ENCODE data around the gene SRSF1. TPM values are rescaled to one million over a fixed set of nuclear protein-coding genes. Genes with fewer than 3 reads are reported as not detected.
A peak's percentile ranks its signal among the peaks of the same experiment; 100 is the strongest.

SRSF1 gene
- total RNA-seq, 1 donor from 2014 or later, result 92.4 TPM

DNA sequence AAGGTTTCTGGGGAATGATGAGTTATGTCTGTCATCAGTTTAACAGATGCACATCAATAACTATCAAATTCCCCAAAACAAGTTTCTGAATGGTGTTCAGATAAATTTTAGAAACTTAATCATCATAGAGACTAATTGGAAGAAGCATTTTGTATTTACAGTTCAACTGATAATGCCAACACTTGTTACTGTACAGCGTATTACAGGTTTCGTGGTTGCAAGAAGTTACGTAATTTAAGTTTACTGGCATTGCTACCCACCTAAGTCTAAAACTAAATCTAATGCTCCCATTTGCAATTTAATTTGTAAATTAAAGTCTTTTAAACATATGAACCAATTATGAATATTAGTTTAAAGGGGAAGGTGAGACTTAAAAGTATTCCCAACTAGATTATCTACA, 3.0 kb downstream of the SRSF1 start:
- intact Hi-C loops (cut with micrococcal nuclease), result loop anchor here (10.0 kb wide), 1 partner anchor 111 kb away; no protein-coding TSS in a partner anchor
- H3K36me3 ChIP-seq, result peaks cover 56% of the 10 kb centered on the region
- no peak for DNase-seq
- H3K4me3 ChIP-seq, result no peak overlapping the region
- TF ChIP-seq, protein P1, sequence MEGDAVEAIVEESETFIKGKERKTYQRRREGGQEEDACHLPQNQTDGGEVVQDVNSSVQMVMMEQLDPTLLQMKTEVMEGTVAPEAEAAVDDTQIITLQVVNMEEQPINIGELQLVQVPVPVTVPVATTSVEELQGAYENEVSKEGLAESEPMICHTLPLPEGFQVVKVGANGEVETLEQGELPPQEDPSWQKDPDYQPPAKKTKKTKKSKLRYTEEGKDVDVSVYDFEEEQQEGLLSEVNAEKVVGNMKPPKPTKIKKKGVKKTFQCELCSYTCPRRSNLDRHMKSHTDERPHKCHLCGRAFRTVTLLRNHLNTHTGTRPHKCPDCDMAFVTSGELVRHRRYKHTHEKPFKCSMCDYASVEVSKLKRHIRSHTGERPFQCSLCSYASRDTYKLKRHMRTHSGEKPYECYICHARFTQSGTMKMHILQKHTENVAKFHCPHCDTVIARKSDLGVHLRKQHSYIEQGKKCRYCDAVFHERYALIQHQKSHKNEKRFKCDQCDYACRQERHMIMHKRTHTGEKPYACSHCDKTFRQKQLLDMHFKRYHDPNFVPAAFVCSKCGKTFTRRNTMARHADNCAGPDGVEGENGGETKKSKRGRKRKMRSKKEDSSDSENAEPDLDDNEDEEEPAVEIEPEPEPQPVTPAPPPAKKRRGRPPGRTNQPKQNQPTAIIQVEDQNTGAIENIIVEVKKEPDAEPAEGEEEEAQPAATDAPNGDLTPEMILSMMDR (IDR thresholded peaks at IDR 0.05; ENCODE audit: borderline replicate concordance), result no peak
- no peaks in the 10 kb centered on the region for H3K9me3 ChIP-seq (replicated peaks)
- H3K27ac ChIP-seq (replicated peaks), result no peak overlapping the region
- no peaks in the 10 kb centered on the region for H3K27me3 ChIP-seq (ENCODE audit: low read depth)
- H3K4me1 ChIP-seq, result peaks cover 83% of the 10 kb centered on the region

DNA sequence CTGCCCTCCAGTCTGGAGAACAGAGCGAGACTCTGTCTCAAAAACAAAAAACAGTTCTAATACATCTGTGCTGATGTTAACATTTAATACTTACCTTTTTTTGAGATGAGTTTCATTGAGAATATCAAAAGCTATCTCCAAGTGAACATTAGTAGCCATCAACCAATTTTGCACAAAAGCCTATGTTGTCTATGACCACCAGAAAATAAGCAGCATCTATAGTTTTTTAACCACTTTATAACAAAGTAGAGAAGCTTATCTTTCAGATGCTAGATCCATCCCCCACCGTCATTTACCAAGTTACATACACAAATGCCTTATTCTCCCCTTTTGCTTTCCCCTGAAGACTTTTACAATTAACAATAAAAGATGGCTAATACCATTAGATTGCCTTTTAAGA, 4.1 kb downstream of the SRSF1 start:
- no peak overlapping the region for H3K4me3 ChIP-seq
- H3K27me3 ChIP-seq (ENCODE audit: low read depth), result no peaks in the 10 kb centered on the region
- intact Hi-C loops (cut with micrococcal nuclease), result loop anchor here (10.0 kb wide), 1 partner anchor 112 kb away; no protein-coding TSS in a partner anchor
- DNase-seq, result no peak
- peaks cover 57% of the 10 kb centered on the region for H3K36me3 ChIP-seq
- no peaks in the 10 kb centered on the region for H3K9me3 ChIP-seq (replicated peaks)
- H3K27ac ChIP-seq (replicated peaks), result no peak overlapping the region
- peaks cover 78% of the 10 kb centered on the region for H3K4me1 ChIP-seq
- TF ChIP-seq, protein P1 (IDR thresholded peaks at IDR 0.05; ENCODE audit: borderline replicate concordance), result no peak

DNA sequence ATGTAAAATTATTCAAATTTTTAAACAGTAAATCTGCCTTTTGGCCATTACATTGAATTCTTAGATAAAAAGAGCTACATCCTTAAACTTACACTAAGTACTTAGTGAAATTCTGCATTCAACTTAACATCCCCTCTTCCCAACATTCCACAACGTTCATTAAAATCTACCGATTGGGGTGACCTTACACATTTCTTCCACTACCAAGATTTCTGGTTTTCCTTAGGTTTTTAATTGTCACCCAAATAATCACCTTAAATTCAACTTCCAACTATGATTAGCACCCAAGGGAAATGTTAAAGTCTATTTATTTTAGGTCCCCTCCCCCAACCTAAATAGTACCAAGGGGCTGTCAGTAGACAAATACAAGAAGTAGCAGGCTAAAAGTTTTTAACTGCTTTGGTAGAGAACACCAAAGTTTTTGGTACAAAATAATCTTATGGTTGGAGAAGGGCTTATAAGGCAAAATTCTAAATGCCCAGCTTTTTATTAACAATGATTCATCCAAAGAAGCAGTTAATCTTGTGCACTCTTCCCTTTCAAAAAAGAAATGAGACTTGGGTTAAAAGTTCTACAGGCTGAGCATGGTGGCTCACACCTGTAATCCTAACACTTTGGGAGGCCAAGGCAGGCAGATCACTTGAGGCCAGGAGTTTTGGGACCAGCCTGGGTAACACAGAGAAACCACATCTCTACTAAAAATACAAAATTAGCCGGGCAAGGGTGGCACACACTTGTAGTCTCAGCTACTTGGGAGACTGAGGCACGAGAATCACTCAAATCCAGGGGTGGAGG, 4.7 kb downstream of the SRSF1 start:
- no peak overlapping the region for H3K4me3 ChIP-seq
- H3K27ac ChIP-seq (replicated peaks), result no peak overlapping the region
- H3K27me3 ChIP-seq (ENCODE audit: low read depth), result no peaks in the 10 kb centered on the region
- H3K9me3 ChIP-seq (replicated peaks), result no peaks in the 10 kb centered on the region
- peaks cover 72% of the 10 kb centered on the region for H3K4me1 ChIP-seq
- intact Hi-C loops (cut with micrococcal nuclease), result loop anchor here (10.0 kb wide), 1 partner anchor 112 kb away; no protein-coding TSS in a partner anchor
- H3K36me3 ChIP-seq, result peaks cover 63% of the 10 kb centered on the region
- DNase-seq, result no peak
- TF ChIP-seq, protein P1 (IDR thresholded peaks at IDR 0.05; ENCODE audit: borderline replicate concordance), result no peak

GRCh38 chr17:58001461-58002124, 5.5 kb downstream of the SRSF1 start:
- DNase-seq, result no peak
- no peak overlapping the region for H3K27ac ChIP-seq (replicated peaks)
- peaks cover 65% of the 10 kb centered on the region for H3K36me3 ChIP-seq
- no peaks in the 10 kb centered on the region for H3K9me3 ChIP-seq (replicated peaks)
- no peak overlapping the region for H3K4me3 ChIP-seq
- H3K27me3 ChIP-seq (ENCODE audit: low read depth), result no peaks in the 10 kb centered on the region
- TF ChIP-seq, protein P1 (IDR thresholded peaks at IDR 0.05; ENCODE audit: borderline replicate concordance), result no peak
- peaks cover 68% of the 10 kb centered on the region for H3K4me1 ChIP-seq
- intact Hi-C loops (cut with micrococcal nuclease), result loop anchor here (10.0 kb wide), 1 partner anchor 113 kb away; no protein-coding TSS in a partner anchor

GRCh38 chr17:57999496-58000017, 7.5 kb downstream of the SRSF1 start:
- no peak overlapping the region for H3K4me3 ChIP-seq
- peak overlapping the region; percentile 16 for H3K27ac ChIP-seq (replicated peaks)
- TF ChIP-seq, protein P1 (IDR thresholded peaks at IDR 0.05; ENCODE audit: borderline replicate concordance), result peak; percentile 86
- peaks cover 50% of the 10 kb centered on the region for H3K36me3 ChIP-seq
- no peaks in the 10 kb centered on the region for H3K27me3 ChIP-seq (ENCODE audit: low read depth)
- intact Hi-C loops (cut with micrococcal nuclease), result loop anchor here (10.0 kb wide), 1 partner anchor 115 kb away; no protein-coding TSS in a partner anchor
- no peak for DNase-seq
- peaks cover 60% of the 10 kb centered on the region for H3K4me1 ChIP-seq
- no peaks in the 10 kb centered on the region for H3K9me3 ChIP-seq (replicated peaks)

Measured in left ventricle myocardium inferior (tissue), 1 donor.